HG03565 (cell line): ENCODE data around the gene CLHC1.
"Not testable (repeated sequence)": the region's sequence is repeated elsewhere in the genome, so short reads cannot be mapped to it uniquely, and the experiment has no call there.

Experiments used
- ATAC-seq: cut with Tn5 transposase; IDR thresholded peaks from one replicate; pipeline ENCODE4 v1.9.1; 2021; ENCODE audit warnings: mild to moderate bottlenecking, moderate library complexity; ENCODE audit not compliant: unreplicated experiment

Gene CLHC1

GRCh38 chr2:55137024-55137958, 94.8 kb downstream of the CLHC1 start:
- no peak for ATAC-seq

GRCh38 chr2:55136138-55136541, 96.0 kb downstream of the CLHC1 start:
- no peak for ATAC-seq

GRCh38 chr2:55135491-55135890, 96.6 kb downstream of the CLHC1 start:
- ATAC-seq = no peak

GRCh38 chr2:55134316-55134706, 97.8 kb downstream of the CLHC1 start:
- no peak for ATAC-seq

GRCh38 chr2:55133467-55134315, 98.4 kb downstream of the CLHC1 start:
- peak; percentile 90 for ATAC-seq

- no peak for ATAC-seq
Observed at GRCh38 chr2:55130849-55131248, 101.2 kb downstream of the CLHC1 start.

- ATAC-seq = not testable (repeated sequence)
Observed at GRCh38 chr2:55126643-55127042, 105.5 kb downstream of the CLHC1 start.
